ENCODE measurements around the gene WDR33. TPM values are rescaled to one million over a fixed set of nuclear protein-coding genes. Genes with fewer than 3 reads are reported as not detected.

WDR33 gene
- total RNA-seq, 3 donors from 2014 or later = 43.3 to 57.1 (median 43.4) TPM

GRCh38 chr2:127726158-127726880, 84.7 kb downstream of the WDR33 start:
- DNase-seq = no peak
- no peak overlapping the region for H3K4me3 ChIP-seq
- H3K9me3 ChIP-seq = no peaks in the 10 kb centered on the region
- intact Hi-C loops (cut with DNase I, micrococcal nuclease) = no loop called here
- H3K36me3 ChIP-seq (ENCODE audit: low read depth) = peaks cover 4% of the 10 kb centered on the region
- no peak for TF ChIP-seq CTCF (IDR thresholded peaks at IDR 0.05)
- ATAC-seq = no peak
- H3K4me1 ChIP-seq (ENCODE audit: low read depth) = no peaks in the 10 kb centered on the region

- Histone ChIP-seq H3K4me3 (no peak overlapping the region), H3K9me3 (no peaks in the 10 kb centered on the region), H3K36me3 (ENCODE audit: low read depth) (peaks cover 4% of the 10 kb centered on the region), H3K4me1 (ENCODE audit: low read depth) (no peaks in the 10 kb centered on the region)
- TF ChIP-seq CTCF (IDR thresholded peaks at IDR 0.05) = no peak
- no peak for ATAC-seq
- DNase-seq = no peak
- intact Hi-C loops (cut with DNase I, micrococcal nuclease) = no loop called here
Measured at GRCh38 chr2:127722807-127723206, 88.2 kb downstream of the WDR33 start.

GRCh38 chr2:127721978-127722355, 89.0 kb downstream of the WDR33 start:
- Histone ChIP-seq H3K4me1 (ENCODE audit: low read depth) (no peaks in the 10 kb centered on the region), H3K9me3 (no peaks in the 10 kb centered on the region), H3K4me3 (no peak overlapping the region), H3K36me3 (ENCODE audit: low read depth) (peaks cover 4% of the 10 kb centered on the region)
- ATAC-seq = peak; percentile 31
- no peak for TF ChIP-seq CTCF (IDR thresholded peaks at IDR 0.05)
- no peak for DNase-seq
- intact Hi-C loops (cut with DNase I, micrococcal nuclease) = no loop called here

- H3K9me3 ChIP-seq = no peaks in the 10 kb centered on the region
- peaks cover 4% of the 10 kb centered on the region for H3K36me3 ChIP-seq (ENCODE audit: low read depth)
- ATAC-seq (no peak), DNase-seq (no peak)
- no peaks in the 10 kb centered on the region for H3K4me1 ChIP-seq (ENCODE audit: low read depth)
- TF ChIP-seq CTCF (IDR thresholded peaks at IDR 0.05) = no peak
- no peak overlapping the region for H3K4me3 ChIP-seq
- intact Hi-C loops (cut with DNase I, micrococcal nuclease) = no loop called here
Measured at GRCh38 chr2:127721311-127721977, 89.5 kb downstream of the WDR33 start.

- no peak for TF ChIP-seq CTCF (IDR thresholded peaks at IDR 0.05)
- no peaks in the 10 kb centered on the region for H3K9me3 ChIP-seq
- DNase-seq (no peak), ATAC-seq (no peak)
- no peak overlapping the region for H3K4me3 ChIP-seq
- peaks cover 4% of the 10 kb centered on the region for H3K36me3 ChIP-seq (ENCODE audit: low read depth)
- no peaks in the 10 kb centered on the region for H3K4me1 ChIP-seq (ENCODE audit: low read depth)
- intact Hi-C loops (cut with DNase I, micrococcal nuclease) = no loop called here
Measured at GRCh38 chr2:127719301-127720218, 91.4 kb downstream of the WDR33 start.
